GM19324 (cell line): ENCODE data around the gene HTR2C.
"Not testable (repeated sequence)": the region's sequence is repeated elsewhere in the genome, so short reads cannot be mapped to it uniquely, and the experiment has no call there.

ENCODE experiments used
- ATAC-seq: cut with Tn5 transposase; IDR thresholded peaks from one replicate; pipeline ENCODE4 v1.9.1; 2021; ENCODE audit warnings: mild to moderate bottlenecking, moderate library complexity; ENCODE audit not compliant: unreplicated experiment, low FRiP score

HTR2C gene

DNA sequence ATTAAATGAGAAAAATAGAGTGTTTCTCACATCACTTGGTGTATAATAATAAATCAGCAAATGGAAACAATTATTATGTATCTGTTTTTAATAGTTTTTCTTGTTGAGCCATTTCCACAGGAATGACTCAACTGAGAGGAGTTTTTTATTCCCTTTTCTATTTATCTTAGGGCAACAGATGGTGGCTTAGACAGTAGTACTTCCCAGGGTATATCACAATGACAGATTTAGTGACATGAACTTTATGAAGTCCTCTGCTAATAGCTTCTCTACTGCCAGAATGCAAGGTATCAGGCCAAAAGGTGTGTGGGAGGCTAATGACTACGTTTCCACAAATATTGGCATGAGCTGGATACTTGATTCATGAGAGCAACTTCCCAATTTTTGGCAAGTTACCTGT, 126.7 kb downstream of the HTR2C start:
- no peak for ATAC-seq

DNA sequence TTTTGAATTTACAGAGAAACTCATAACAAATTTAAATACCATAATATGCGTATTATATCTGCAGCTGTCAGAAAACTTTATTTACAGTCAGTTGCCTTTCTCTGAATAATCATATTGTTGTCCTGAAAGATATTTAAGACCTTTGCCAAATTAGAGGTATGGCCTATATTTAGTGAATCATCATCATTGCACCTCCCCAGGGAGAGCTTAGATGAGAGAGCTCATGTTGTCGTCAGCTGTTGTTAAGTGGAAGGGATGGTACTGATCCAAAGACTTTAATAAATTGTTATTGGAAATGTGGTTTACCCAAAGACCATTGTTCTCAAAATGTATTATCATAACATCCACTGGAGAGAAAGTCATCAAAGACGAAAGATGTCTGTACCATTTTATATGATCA, 128.6 kb downstream of the HTR2C start:
- no peak for ATAC-seq

DNA sequence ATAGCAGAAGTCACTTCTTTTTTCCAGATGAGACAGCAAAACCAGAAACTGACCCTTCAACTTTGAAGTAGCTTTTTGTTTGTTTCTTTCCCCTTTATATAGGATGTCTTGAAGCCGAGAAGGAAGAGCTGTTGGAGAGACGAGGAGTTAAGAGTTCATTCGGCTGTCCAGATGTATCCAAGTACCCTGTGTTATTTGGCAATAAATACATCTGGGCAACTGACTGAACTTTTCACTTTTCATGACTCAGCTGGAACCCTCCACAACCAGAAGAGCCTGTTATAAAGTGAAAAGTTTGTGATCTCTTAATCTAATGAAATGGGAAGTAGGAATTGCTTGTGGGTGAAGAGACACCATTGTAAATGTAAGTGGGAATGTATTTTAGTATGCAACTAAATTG, 131.2 kb downstream of the HTR2C start:
- no peak for ATAC-seq

DNA sequence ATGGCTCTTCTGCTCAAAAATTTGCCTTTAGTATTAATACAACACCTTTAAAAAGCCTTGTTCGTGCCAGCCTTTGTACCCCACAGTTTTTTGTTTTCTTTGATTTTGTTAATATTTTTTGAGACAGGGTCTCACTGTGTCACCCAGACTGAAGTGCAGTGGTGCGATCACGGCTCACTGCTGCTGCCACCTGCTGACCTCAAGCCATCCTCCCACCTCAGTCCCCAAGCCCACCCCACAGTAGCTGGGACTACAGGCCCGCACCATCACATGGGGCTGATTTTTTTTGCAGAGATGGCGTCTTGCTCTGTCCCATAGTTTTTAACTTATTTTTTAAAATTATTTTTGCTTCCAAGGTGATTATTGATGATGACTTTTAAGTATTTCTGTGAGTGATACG, 134.0 kb downstream of the HTR2C start:
- no peak for ATAC-seq

DNA sequence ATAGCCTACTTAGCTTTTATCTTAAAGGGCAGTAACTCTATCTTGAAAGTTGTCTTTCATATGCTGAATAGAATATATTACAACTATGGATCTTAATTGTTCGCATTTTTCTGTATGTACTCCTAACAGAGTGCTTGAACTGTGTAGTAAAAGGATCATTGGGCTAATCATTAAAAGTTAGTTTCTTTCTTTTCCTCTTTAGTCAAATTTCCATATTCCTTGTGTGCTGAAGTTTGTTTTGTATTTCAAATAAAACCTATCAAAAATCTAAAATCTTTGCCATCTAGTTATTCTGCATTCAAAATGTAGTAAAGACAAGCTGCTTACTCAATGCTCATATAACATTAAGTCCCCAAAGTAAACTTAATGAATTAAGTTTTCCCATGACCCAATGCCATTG, 182.7 kb downstream of the HTR2C start:
- no peak for ATAC-seq

DNA sequence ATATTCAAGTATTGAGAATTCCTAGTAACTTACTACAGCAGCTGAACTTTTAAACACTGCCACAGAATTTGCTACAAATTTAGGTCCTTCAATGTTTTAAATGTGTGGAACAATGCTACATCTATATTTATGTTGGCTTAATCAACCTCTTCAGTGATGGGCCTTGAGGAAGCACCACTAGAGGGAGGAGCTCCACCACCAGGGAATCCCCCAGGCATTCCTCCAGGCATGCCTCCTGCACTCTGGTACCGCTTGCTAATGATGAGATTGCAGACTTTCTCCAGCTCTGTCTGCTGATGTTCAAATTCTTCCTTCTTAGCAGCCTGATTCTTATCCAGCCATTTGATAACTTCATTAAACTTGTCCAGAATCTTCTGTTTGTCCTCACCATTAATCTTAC, 190.8 kb downstream of the HTR2C start:
- ATAC-seq = no peak

DNA sequence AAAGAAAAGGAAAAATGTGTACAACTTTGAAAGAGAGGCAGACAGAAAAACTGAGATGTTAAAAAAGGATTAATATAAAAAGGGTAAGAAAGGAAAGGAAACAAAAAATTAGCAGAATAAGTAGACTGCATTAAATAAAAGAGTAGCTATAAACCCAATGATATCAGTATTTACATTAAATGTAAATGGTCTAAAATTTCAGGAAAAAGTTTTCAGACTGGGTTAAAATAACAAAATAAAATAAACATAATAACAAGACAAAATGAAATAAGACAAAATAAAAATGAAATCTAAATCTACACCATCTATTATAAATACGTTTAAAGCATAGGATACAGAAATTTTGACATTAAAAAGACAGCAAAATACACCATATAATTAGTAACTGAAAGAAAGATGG, 199.0 kb downstream of the HTR2C start:
- no peak for ATAC-seq

DNA sequence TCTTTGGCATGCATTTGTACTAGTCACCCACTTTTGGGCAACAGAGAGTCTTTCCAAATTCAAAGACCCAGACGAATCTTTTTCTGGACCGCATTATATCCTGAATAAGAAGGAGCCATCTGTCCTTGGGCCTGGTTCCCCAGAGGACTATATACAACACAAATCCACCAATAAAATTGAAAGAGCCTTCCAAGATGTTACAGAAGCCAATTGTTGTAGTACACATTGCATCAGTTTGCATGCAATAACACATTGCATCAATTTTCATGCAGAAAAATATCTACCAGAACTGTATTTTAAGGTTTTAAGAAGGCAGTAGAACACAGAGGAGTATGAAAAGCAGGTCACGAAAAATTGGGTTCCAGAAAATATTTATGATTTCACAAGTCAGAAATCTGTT, 203.2 kb downstream of the HTR2C start:
- ATAC-seq = no peak

DNA sequence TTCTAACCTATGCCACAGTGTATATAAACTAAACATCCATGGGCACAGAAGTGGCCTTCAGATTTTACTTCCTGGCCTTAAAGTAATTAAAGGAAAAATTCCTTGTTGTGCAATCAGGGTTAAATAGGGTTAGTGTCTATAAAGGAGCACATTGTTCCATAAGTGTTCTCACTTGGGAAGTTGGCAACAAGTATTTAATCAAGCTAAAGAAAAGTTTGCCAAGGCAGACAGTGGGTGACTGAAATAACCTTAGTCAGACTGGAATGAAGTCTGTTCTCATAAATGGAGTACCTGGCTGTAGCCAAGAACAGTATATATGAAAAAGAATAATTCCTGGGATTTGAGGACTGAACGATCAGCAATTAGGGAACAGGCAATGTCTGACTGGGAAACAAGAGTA, 213.6 kb downstream of the HTR2C start:
- ATAC-seq = no peak

DNA sequence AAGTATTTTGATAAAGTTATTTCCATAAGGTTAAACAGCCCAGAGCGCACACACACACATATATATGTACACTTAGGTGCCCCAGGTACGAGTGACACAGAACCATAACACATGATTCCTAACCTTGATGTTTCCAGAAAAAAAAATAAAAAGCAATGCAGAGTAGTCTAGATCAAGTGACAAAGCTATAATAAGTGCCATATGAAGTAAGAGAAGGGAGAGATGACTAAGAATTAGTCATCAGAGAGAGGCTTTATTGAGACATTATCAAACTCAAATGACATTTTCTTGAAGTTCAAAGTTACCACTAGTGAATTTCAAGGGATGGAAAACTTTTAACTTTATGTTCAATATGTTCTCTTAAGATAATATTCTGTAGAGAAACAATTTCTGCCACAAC, 215.0 kb downstream of the HTR2C start:
- no peak for ATAC-seq

DNA sequence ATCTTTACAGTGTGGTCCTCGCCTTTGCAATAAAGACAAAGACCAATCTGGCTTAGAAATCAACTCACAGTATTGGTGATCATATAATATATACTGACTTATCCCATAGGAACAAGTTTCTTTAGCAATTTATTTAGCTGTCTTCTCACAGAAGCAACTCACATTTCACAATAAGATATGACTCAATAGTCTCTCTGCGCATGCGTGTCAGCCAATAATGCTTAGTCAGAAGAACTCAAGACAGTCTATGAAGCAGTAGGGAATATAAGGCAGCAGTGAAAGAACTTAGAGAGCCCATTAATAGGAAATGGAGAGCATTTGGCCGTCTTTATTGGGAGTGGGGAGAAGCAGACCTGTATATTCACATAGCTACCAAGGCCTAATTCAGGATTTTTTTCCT, 216.8 kb downstream of the HTR2C start:
- ATAC-seq = no peak

DNA sequence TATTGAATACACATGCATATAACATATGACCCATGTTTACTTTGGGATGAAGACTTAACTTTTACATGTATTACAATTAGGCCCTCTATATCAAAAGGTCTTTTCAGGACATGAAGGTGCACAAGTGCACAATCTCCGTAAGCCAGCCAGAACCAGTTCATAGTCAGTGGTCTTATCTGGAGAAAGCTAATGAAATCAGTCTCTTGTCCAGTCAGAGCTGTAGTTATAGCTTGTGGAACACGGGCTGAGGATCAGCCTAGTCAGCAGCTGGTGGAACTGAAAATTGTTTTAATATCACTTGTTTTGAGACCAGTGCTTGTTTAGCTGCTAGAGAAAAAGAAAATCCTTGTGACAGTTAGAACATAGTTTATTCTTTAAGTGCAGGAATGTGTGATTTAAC, 235.6 kb downstream of the HTR2C start:
- ATAC-seq = no peak

DNA sequence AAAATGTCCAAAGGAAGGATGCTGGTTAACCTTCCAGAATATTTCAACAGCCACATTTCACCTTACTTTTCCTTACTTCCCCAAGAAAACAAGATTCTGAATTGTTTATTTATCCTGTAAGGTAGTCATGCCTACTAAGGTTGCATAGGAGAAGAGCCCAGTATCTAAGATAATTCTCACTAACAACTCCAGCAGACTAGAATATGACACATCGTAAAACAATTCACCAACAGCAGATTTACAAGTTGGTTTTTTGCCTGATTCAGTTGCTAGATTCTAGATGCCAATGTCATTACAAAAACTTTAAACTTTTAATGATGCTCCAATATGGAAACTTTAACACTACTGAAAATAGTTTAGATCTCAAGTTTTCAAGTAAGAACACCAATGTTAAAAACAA, 257.2 kb downstream of the HTR2C start:
- no peak for ATAC-seq

DNA sequence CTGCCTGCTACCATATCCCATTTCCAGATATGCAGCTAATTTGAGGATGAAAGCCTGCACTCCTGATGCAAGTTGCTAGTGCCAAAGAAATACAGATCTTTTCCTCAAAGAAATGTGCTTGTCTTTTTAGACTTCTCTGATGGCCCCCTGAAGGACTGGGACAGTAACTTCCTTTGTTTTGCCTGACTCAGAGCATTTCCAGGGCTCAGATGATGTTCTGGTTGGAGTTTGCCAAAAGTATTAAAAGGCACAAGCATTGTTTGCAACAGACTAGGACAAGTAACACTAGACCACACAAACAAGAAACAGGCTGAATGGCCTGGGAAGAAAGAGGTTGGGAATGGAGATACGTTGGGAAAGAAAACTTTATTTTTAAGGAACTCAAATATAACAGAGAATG, 258.3 kb downstream of the HTR2C start:
- no peak for ATAC-seq

DNA sequence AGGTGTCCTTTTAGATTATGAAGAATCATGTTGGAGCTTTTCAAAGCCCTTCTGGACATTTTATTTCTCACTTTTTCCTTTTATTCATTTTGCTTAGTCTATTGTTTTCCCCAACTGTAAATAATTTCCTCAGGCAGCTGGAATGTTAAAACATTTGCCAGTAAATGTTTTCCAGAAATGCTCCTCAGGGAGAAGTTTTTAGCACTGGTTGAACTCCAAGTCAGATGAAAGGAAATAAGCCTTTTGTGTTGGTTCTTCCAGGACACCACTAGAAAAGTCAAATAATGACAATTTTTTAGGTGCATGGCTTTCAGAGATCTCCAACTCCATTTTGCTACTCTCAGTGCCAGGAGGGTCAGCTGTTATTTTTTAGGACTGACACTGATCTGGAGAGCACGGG, 305.6 kb downstream of the HTR2C start:
- ATAC-seq = no peak

DNA sequence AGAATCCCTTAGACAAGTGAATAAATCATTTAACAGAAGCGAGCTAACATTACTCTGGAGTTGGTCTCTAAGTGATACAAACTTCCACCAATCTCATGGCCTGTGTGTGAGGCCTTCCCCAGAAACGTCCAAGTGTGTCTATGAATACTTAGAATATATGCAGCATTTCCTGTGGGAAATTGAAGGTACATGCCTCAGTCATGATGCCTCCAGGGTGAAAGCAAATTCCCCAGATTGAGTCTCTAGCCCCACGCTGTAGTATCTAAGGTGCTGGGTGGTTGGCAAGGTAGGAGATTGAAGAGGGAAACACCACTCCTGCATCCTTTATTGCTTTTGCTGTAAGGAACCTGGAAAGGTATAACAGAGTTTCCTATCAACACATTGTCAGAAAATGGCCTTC, 319.7 kb downstream of the HTR2C start:
- ATAC-seq = no peak

DNA sequence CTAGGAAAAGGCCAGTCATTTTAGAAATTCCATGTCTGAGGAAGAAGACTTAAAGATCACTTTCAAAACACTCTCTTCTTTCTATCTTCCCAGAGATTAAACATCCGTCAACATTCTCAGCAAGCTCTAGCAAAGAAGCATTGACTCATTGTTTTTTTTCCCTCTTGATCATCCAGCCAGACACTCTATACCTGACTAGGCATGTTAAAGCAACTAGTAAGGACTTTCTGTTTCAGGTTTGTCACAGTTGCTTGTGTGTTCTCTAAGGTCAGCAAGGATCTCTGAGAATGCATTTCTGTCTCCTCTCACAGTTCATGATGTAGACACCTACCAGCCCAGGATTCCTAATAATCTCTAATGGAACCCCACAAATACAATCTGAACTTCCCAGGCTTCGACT, 321.4 kb downstream of the HTR2C start:
- ATAC-seq = no peak

DNA sequence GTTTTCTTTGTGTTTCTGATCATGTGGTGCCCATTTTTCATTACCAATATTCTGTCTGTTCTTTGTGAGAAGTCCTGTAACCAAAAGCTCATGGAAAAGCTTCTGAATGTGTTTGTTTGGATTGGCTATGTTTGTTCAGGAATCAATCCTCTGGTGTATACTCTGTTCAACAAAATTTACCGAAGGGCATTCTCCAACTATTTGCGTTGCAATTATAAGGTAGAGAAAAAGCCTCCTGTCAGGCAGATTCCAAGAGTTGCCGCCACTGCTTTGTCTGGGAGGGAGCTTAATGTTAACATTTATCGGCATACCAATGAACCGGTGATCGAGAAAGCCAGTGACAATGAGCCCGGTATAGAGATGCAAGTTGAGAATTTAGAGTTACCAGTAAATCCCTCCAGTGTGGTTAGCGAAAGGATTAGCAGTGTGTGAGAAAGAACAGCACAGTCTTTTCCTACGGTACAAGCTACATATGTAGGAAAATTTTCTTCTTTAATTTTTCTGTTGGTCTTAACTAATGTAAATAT, 323.2 kb downstream of the HTR2C start:
- no peak for ATAC-seq

DNA sequence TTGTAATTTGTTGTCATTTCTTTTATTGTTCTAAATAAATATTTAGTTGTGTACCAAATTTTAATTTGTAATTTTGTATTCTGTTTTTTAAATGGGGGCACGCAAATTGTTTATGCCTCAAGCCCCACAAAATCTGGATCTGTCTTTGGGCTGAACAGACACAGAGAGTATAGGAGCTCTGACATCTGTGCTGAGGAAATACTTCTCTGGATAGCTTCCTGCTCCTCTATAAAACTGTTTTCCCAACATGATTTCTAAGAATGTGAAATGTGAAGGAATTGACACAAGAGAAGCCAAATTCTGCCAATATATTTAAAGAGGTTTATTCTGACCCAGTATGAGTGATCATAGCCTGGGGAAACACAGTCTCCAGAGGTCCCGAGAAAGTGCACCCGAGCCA, 340.5 kb downstream of the HTR2C start:
- ATAC-seq = no peak

DNA sequence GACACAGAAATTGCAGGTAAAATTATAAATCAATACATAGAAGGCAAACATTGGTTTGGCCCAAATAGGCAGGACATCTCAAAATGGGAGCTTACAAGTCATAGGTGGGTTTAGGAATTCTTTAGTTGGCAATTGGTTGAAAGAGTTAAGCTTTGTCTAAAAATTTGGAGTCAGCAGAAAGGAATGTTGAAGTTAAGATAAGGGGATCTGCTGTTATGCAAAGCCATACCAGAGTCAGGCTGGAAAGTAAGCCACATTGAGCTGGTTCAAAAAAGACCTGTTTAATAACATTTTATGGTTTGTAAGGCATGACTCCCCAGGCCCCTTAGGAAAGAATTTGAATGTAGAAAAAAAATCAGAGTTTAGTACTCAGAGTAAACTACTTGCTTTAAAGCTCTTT, 341.0 kb downstream of the HTR2C start:
- ATAC-seq = no peak

DNA sequence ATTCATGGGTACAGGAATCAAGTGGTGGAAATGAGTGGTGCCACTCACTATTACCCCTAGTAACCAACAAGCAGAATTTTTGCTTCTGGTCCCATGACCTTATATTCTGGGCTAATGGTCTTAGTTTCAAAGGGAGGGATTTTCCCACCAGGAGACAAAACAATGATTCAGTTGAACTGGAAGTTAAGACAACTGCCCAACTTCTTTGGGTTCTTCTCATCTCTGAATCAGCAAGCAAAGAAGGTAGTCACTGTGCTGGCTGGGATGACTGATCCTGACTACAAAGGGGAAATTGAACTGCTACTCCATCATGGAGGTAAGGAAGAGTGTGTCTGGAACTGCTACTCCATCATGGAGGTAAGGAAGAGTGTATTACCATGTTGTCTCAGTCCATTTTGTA, 346.3 kb downstream of the HTR2C start:
- ATAC-seq = no peak

DNA sequence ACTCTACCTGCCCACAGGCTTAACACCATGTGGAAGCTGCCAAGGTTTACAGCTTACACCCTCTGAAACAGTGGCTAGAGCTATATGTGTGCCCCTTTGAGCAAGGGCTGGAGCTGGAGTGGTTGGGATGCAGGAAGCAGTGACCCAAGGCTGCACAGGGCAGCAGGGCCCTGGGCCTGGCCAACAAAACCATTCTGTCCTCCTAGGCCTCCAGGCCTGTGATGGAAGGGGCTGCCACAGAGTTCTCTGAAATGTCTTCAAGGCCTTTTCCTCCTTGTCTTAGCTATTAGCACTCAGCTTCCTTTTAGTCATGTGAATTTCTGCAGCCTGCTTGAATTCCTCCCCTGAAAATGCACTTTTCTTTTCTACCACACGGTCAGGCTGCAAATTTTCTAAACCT, 348.7 kb downstream of the HTR2C start:
- ATAC-seq = no peak

DNA sequence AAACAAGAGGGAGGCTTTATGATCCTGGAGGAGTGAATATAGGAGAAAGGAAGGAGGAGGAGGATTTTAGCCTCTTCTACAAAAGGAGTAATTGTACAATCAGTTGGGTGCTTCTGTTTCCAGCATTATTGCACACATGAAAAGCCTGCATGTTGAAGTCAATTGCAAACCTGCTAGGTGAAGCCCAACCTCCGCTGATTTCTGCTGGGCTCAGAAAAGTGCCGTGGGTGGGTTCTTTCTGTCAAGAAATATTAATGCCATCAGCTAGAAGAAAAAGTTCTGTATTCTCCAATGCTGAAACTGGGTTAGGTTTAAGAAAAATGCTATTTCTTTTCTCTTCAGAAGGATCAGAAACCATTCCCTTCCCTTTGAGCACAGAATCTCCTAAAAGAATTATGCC, 349.4 kb downstream of the HTR2C start:
- not testable (repeated sequence) for ATAC-seq
